ENCODE data around the gene CD63.

The CD63 gene

DNA sequence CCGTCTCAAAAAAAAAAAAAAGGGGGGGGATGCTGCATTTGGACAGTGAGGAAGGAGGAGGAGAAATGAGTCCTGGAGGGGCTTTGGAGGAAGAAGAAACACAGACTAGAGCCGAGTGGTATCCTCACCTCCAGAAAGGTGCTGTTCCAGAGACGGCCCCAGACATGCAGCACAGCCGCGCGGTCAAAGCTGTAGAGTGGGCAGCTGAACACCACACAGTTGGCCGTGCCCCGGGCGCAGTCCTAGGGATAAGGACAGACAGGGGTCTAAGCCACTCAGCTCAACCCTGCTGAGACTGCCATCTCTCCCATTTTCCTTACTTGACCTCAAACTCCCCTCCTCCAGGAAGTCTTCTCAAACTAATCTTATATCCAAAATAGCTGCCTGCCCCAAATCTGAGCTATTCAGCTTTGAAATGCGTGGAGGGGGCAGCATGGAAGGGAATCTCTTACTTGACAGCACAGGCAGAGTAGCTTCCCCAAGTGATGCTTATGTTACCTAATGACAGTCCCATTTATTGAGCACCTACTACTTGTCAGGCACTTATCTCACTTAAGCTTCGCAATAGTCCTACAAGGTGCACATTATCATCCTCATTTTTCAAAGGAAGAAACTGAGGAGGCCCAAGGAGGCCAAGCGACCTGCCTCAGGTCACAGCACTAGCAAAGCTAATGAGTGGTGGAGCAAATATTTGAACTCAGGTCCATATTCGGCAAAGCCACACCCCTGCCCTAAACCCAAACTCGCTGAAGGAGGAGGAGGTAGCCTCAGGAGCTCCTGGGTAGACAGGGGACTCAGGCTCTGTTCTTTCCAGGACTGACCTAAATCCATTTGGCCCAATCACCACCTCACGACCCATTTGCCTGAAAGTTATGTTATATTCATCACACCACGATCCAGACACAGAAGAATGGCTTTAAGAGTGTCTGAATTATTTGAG is 39.8 kb downstream of the CD63 start:
- Histone ChIP-seq H3K36me3 (ENCODE audit: insufficient read depth, low read length) (peaks cover 54% of the 10 kb centered on the region), H3K9me3 (ENCODE audit: low read length) (no peaks in the 10 kb centered on the region), H3K4me1 (ENCODE audit: insufficient read depth, low read length) (no peaks in the 10 kb centered on the region), H3K27me3 (ENCODE audit: control insufficient read depth in 1 of 2, insufficient read depth in 2 of 2, low read length in 2 of 2) (no peaks in the 10 kb centered on the region), H3K9ac (ENCODE audit: low read length) (no peak overlapping the region), H3K4me3 (ENCODE audit: low read depth in 1 of 2, low read length in 2 of 2) (no peak overlapping the region), H3K27ac (ENCODE audit: low read depth, low read length) (no peak overlapping the region)

DNA sequence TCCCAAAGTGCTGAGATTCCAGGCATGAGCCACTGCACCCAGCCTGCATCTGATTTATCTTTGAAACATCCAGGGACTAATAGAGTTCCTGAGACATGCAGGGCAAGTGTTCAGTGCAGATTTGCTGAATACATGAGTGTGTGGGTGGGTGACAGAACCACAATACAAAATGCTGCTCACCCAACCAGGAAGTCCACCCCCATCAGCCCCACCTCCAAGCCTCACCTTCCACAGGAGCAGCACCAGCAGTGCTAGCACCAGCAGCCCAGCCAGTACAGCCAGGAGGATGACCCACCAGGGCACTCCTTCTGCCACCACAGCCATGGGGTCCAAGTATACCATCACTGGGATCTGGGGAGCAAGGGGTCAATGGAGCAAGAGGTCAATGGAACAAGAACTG is 41.1 kb downstream of the CD63 start:
- Histone ChIP-seq H3K4me3 (ENCODE audit: low read depth in 1 of 2, low read length in 2 of 2) (no peak overlapping the region), H3K27me3 (ENCODE audit: control insufficient read depth in 1 of 2, insufficient read depth in 2 of 2, low read length in 2 of 2) (no peaks in the 10 kb centered on the region), H3K4me1 (ENCODE audit: insufficient read depth, low read length) (no peaks in the 10 kb centered on the region), H3K9ac (ENCODE audit: low read length) (no peak overlapping the region), H3K9me3 (ENCODE audit: low read length) (no peaks in the 10 kb centered on the region), H3K27ac (ENCODE audit: low read depth, low read length) (no peak overlapping the region), H3K36me3 (ENCODE audit: insufficient read depth, low read length) (peaks cover 41% of the 10 kb centered on the region)

DNA sequence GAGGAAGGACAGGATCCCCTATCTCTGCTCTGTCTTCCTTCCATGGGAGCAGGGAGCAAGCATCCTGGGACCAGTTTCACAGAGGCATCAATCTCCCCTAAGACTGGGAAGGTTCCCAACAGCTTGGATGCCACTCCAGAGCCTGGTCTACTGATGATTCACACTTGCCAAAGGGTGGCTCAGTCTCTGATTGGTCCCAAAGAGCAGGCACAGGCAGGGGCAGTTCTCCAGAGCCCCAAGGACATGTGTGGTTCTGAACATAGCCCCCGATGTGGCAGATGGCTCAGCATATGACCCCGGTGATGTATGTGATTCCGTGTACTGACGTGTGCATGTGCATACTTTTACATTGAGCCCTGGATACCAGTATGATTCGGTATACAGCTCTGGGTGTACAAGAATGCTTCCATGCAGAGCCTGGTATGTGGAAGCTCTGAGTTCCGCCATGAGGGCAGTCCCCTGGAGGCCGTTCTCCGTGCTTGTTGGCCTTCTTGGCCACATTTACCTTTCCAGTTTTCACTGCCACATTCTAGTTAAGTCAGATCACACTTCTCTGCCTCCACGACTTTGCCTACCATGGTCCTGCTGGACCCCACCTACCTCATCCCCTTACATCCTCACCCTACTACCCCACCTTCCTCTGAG is 42.3 kb downstream of the CD63 start:
- H3K4me3 ChIP-seq (ENCODE audit: low read depth in 1 of 2, low read length in 2 of 2): no peak overlapping the region
- H3K9me3 ChIP-seq (ENCODE audit: low read length): no peaks in the 10 kb centered on the region
- H3K9ac ChIP-seq (ENCODE audit: low read length): no peak overlapping the region
- H3K27me3 ChIP-seq (ENCODE audit: control insufficient read depth in 1 of 2, insufficient read depth in 2 of 2, low read length in 2 of 2): no peaks in the 10 kb centered on the region
- H3K4me1 ChIP-seq (ENCODE audit: insufficient read depth, low read length): peaks cover 5% of the 10 kb centered on the region
- H3K36me3 ChIP-seq (ENCODE audit: insufficient read depth, low read length): peaks cover 40% of the 10 kb centered on the region
- H3K27ac ChIP-seq (ENCODE audit: low read depth, low read length): no peak overlapping the region

DNA sequence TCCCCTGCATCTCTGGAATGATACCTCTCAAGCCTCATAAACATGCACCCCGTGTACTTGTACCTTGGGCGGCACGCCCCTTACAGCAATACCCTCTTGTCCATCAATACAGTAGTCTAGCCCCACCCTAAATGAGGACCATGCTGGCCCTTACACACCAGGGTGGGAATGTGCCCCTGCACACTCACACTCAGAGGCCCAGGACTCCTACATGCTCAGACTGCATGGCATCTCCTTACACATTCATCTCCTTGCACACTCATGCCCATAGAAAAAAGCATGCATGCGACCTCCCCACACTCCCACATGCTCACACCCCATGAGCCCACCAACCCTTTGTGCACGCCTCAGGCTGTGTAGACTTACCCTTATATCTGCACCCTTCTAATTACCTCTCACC is 43.1 kb downstream of the CD63 start:
- no peak overlapping the region for H3K9ac ChIP-seq (ENCODE audit: low read length)
- no peaks in the 10 kb centered on the region for H3K9me3 ChIP-seq (ENCODE audit: low read length)
- peaks cover 10% of the 10 kb centered on the region for H3K4me1 ChIP-seq (ENCODE audit: insufficient read depth, low read length)
- H3K36me3 ChIP-seq (ENCODE audit: insufficient read depth, low read length): peaks cover 40% of the 10 kb centered on the region
- no peak overlapping the region for H3K4me3 ChIP-seq (ENCODE audit: low read depth in 1 of 2, low read length in 2 of 2)
- H3K27me3 ChIP-seq (ENCODE audit: control insufficient read depth in 1 of 2, insufficient read depth in 2 of 2, low read length in 2 of 2): no peaks in the 10 kb centered on the region
- no peak overlapping the region for H3K27ac ChIP-seq (ENCODE audit: low read depth, low read length)

DNA sequence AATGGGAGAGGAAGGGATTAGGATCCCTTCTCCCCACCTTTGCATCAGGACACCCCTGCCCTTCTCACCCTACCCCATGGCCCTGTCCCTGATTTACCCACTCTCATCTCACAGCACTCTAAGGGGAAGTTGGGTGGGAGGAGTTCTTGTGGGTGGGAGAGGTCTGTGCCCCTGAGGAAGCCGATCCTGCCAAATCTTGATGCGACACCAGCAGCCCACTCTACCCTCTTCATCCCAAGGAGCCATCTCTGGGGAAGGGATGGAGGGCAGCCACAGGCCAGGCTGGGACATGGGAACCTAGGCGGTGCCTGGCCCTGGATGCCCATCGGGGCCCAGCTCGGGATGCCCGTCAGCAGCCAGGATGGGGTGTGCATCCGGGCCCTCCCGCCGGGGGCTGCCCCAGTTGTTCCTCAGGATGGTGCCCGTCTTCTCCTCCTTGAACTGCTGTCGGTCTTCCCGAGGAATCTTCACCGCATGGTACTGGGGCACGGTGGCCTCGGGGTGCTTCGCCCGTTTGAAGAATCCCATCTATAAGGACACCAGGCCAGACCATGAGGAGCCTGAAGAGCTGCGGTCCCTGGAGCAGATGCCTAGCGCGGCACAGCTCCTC is 43.9 kb downstream of the CD63 start:
- no peak overlapping the region for H3K27ac ChIP-seq (ENCODE audit: low read depth, low read length)
- H3K4me1 ChIP-seq (ENCODE audit: insufficient read depth, low read length): peaks cover 10% of the 10 kb centered on the region
- no peak overlapping the region for H3K4me3 ChIP-seq (ENCODE audit: low read depth in 1 of 2, low read length in 2 of 2)
- peaks cover 40% of the 10 kb centered on the region for H3K36me3 ChIP-seq (ENCODE audit: insufficient read depth, low read length)
- no peaks in the 10 kb centered on the region for H3K9me3 ChIP-seq (ENCODE audit: low read length)
- H3K27me3 ChIP-seq (ENCODE audit: control insufficient read depth in 1 of 2, insufficient read depth in 2 of 2, low read length in 2 of 2): no peaks in the 10 kb centered on the region
- no peak overlapping the region for H3K9ac ChIP-seq (ENCODE audit: low read length)

DNA sequence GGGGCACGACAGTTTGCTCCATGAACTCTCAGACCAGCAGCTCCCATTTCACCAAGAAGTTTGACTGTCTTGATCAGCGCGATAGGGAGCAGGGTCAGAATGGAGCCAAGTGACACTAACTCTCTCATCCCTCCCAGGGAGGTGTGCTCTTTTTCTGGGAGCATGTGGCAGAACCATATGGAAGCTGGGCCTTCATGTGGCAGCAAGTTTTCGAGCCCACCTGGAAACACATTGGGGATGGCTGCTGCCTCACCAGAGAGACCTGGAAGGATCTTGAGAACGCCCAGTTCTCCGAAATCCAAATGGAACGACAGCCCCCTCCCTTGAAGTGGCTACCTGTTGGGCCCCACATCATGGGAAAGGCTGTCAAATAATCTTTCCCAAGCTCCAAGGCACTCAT is 45.1 kb downstream of the CD63 start:
- Histone ChIP-seq H3K4me1 (ENCODE audit: insufficient read depth, low read length) (peaks cover 10% of the 10 kb centered on the region), H3K9me3 (ENCODE audit: low read length) (no peaks in the 10 kb centered on the region), H3K9ac (ENCODE audit: low read length) (no peak overlapping the region), H3K27me3 (ENCODE audit: control insufficient read depth in 1 of 2, insufficient read depth in 2 of 2, low read length in 2 of 2) (no peaks in the 10 kb centered on the region), H3K27ac (ENCODE audit: low read depth, low read length) (no peak overlapping the region), H3K36me3 (ENCODE audit: insufficient read depth, low read length) (peaks cover 30% of the 10 kb centered on the region), H3K4me3 (ENCODE audit: low read depth in 1 of 2, low read length in 2 of 2) (no peak overlapping the region)

DNA sequence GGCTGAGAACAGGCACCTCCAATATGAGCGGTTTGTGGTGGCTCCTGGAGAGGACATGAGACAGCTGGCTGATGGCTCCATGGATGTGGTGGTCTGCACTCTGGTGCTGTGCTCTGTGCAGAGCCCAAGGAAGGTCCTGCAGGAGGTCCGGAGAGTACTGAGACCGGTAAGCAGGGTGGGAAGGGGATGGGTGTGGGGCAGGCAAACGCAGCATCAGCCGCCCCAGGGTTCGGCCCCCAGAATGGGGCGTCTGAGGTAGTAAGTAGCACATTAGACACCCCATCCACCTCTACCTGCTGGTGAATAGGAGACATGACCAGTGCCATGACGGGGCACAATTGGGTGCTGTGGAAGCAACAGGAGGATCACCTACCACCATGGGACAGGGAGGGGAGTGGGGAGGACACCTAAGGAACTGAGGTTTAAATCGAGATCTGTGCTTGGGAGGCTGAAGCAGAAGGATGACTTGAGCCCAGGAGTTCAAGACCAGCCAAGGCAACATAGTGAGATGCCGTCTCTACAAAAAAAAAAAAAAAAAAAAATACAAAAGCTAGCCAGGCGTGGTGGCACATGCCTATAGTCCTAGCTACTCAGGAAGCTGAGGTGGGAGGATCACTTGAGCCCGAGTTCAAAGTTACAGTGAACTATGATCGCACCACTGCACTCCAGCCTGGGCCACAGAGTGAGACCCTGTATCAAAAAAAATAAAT is 46.6 kb downstream of the CD63 start:
- no peak overlapping the region for H3K9ac ChIP-seq (ENCODE audit: low read length)
- H3K27ac ChIP-seq (ENCODE audit: low read depth, low read length): no peak overlapping the region
- H3K4me3 ChIP-seq (ENCODE audit: low read depth in 1 of 2, low read length in 2 of 2): peak overlapping the region in 1 of 2 donors; percentile 21

DNA sequence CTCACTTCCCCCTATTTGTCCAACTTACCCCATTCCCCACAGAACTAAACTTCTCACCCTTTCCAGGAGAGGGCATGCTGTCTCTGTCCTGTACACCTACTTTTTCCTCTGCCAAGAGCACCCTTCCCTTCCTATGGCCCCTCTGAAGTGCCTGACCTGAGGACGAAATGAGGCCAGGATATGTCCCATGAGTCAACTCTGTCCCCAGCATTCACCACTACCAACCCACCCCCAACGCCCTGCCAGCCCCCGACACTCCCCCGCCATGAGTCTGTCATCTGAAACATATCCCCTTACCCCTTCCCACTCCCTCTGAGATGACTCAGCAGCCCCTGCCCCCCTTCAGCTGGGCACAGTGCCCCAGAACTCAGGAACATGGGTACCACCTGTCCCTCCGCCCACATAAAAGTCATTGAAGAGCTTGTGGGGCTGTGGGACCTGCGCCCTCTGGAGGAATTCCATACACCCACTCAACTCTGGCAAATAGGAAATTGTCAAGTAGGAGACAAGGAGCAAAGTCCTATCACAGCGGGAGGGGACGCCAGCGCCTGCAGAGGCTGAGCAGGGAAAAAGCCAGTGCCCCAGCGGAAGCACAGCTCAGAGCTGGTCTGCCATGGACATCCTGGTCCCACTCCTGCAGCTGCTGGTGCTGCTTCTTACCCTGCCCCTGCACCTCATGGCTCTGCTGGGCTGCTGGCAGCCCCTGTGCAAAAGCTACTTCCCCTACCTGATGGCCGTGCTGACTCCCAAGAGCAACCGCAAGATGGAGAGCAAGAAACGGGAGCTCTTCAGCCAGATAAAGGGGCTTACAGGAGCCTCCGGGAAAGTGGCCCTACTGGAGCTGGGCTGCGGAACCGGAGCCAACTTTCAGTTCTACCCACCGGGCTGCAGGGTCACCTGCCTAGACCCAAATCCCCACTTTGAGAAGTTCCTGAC is 47.4 kb downstream of the CD63 start:
- no peak overlapping the region for H3K27ac ChIP-seq (ENCODE audit: low read depth, low read length)
- H3K9me3 ChIP-seq (ENCODE audit: low read length): no peaks in the 10 kb centered on the region
- H3K4me3 ChIP-seq (ENCODE audit: low read depth in 1 of 2, low read length in 2 of 2): peak overlapping the region in 1 of 2 donors; percentile 21
- H3K36me3 ChIP-seq (ENCODE audit: insufficient read depth, low read length): peaks cover 11% of the 10 kb centered on the region
- H3K9ac ChIP-seq (ENCODE audit: low read length): no peak overlapping the region
- peaks cover 10% of the 10 kb centered on the region for H3K4me1 ChIP-seq (ENCODE audit: insufficient read depth, low read length)
- no peaks in the 10 kb centered on the region for H3K27me3 ChIP-seq (ENCODE audit: control insufficient read depth in 1 of 2, insufficient read depth in 2 of 2, low read length in 2 of 2)

More for the DNA sequence above, 46.6 kb downstream of the CD63 start:
- no peaks in the 10 kb centered on the region for H3K9me3 ChIP-seq (ENCODE audit: low read length)
- H3K4me1 ChIP-seq (ENCODE audit: insufficient read depth, low read length): peaks cover 10% of the 10 kb centered on the region
- H3K27me3 ChIP-seq (ENCODE audit: control insufficient read depth in 1 of 2, insufficient read depth in 2 of 2, low read length in 2 of 2): no peaks in the 10 kb centered on the region
- peaks cover 18% of the 10 kb centered on the region for H3K36me3 ChIP-seq (ENCODE audit: insufficient read depth, low read length)

DNA sequence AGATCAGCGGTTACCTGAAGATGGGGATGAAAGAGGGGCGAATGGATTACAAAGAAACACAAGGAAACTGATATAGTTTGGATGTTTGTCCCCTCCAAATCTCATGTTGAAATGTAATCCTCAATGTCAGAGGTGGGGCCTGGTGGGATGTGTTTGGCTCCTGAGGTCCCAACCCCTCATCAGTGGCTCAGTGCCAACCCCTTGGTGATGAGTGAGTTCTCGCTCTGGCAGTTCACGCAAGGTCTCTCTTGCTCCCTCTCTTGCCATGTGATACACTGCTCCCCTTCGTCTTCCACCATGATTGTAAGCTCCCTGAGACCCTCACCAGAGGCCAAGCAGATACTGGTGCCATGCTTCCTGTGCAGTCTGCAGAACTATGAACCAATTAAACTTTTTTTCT is 49.1 kb downstream of the CD63 start:
- H3K4me1 ChIP-seq (ENCODE audit: insufficient read depth, low read length): peaks cover 10% of the 10 kb centered on the region
- no peak overlapping the region for H3K27ac ChIP-seq (ENCODE audit: low read depth, low read length)
- no peak overlapping the region for H3K9ac ChIP-seq (ENCODE audit: low read length)
- H3K36me3 ChIP-seq (ENCODE audit: insufficient read depth, low read length): no peaks in the 10 kb centered on the region
- H3K27me3 ChIP-seq (ENCODE audit: control insufficient read depth in 1 of 2, insufficient read depth in 2 of 2, low read length in 2 of 2): no peaks in the 10 kb centered on the region
- no peaks in the 10 kb centered on the region for H3K9me3 ChIP-seq (ENCODE audit: low read length)
- no peak overlapping the region for H3K4me3 ChIP-seq (ENCODE audit: low read depth in 1 of 2, low read length in 2 of 2)

DNA sequence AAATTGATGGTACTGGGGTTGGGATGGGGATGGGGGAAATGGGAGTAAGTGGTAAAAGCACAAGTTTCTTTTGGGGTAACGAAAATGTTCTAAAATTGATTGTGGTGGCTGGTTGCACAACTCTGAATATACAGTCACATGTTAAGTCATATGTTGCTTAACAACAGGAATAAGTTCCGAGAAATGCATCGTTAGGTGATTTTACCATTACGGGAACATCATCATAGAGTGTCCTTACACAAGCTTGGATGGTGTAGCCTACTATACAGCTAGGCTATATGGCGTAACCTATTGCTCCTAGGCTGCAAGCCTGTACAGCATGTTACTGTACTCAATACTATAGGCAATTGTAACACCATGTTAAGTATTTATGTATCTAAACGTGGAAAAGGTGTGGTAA is 52.1 kb downstream of the CD63 start:
- Histone ChIP-seq H3K9me3 (ENCODE audit: low read length) (no peaks in the 10 kb centered on the region), H3K9ac (ENCODE audit: low read length) (no peak overlapping the region), H3K27me3 (ENCODE audit: control insufficient read depth in 1 of 2, insufficient read depth in 2 of 2, low read length in 2 of 2) (no peaks in the 10 kb centered on the region), H3K27ac (ENCODE audit: low read depth, low read length) (no peak overlapping the region), H3K36me3 (ENCODE audit: insufficient read depth, low read length) (no peaks in the 10 kb centered on the region), H3K4me3 (ENCODE audit: low read depth in 1 of 2, low read length in 2 of 2) (no peak overlapping the region), H3K4me1 (ENCODE audit: insufficient read depth, low read length) (peaks cover 7% of the 10 kb centered on the region)
